Activated CD4-positive, alpha-beta T cell treated with anti-CD3 and anti-CD28 coated beads, Interleukin-2, amount 50 U/mL, for 48 hours (primary cell): ENCODE data around the gene GGTLC1.
"Not testable (repeated sequence)": the region's sequence is repeated elsewhere in the genome, so short reads cannot be mapped to it uniquely, and the experiment has no call there.

Source experiments
- DNase-seq, 2 experiments: peaks; one replicate each; pipeline ENCODE4 v3.0.0-alpha.2; 2020

GGTLC1 gene

GRCh38 chr20:23994001-23994633 is 5.5 kb upstream of the GGTLC1 start:
- DNase-seq: not testable (repeated sequence)

GRCh38 chr20:23993440-23993839 is 4.9 kb upstream of the GGTLC1 start:
- DNase-seq: not testable (repeated sequence)

- not testable (repeated sequence) for DNase-seq
Observed at GRCh38 chr20:23990296-23990695, 1.7 kb upstream of the GGTLC1 start.

GRCh38 chr20:23988966-23989365 is 387 bp upstream of the GGTLC1 start:
- not testable (repeated sequence) for DNase-seq

- not testable (repeated sequence) for DNase-seq
Observed at GRCh38 chr20:23986716-23987115, 1.9 kb downstream of the GGTLC1 start.

- not testable (repeated sequence) for DNase-seq
Observed at GRCh38 chr20:23986310-23986709, 2.3 kb downstream of the GGTLC1 start.

- not testable (repeated sequence) for DNase-seq
Observed at GRCh38 chr20:23985790-23986225, 2.8 kb downstream of the GGTLC1 start.

- not testable (repeated sequence) for DNase-seq
Observed at GRCh38 chr20:23985066-23985789, 3.4 kb downstream of the GGTLC1 start.

- not testable (repeated sequence) for DNase-seq
Observed at GRCh38 chr20:23984476-23985023, 4.0 kb downstream of the GGTLC1 start.

GRCh38 chr20:23982112-23983018 is 6.2 kb downstream of the GGTLC1 start:
- not testable (repeated sequence) for DNase-seq

GRCh38 chr20:23981526-23981925 is 7.1 kb downstream of the GGTLC1 start:
- DNase-seq: not testable (repeated sequence)

GRCh38 chr20:23981014-23981413 is 7.6 kb downstream of the GGTLC1 start:
- DNase-seq: not testable (repeated sequence)

- DNase-seq: not testable (repeated sequence)
Observed at GRCh38 chr20:23979899-23980811, 8.4 kb downstream of the GGTLC1 start.

GRCh38 chr20:23979380-23979779 is 9.2 kb downstream of the GGTLC1 start:
- DNase-seq: not testable (repeated sequence)

GRCh38 chr20:23978457-23978856 is 10.1 kb downstream of the GGTLC1 start:
- not testable (repeated sequence) for DNase-seq

GRCh38 chr20:23974966-23975365 is 13.6 kb downstream of the GGTLC1 start:
- no peak for DNase-seq

GRCh38 chr20:23971310-23971709 is 17.3 kb downstream of the GGTLC1 start:
- DNase-seq: no peak

- DNase-seq: no peak
Observed at GRCh38 chr20:23970049-23970448, 18.5 kb downstream of the GGTLC1 start.

- no peak for DNase-seq
Observed at GRCh38 chr20:23967616-23967979, 21.0 kb downstream of the GGTLC1 start.

GRCh38 chr20:23966927-23967615 is 21.5 kb downstream of the GGTLC1 start:
- no peak for DNase-seq

GRCh38 chr20:23966298-23966697 is 22.3 kb downstream of the GGTLC1 start:
- DNase-seq: no peak
